Epithelial cell of proximal tubule (primary cell): Measurements from ENCODE around the gene FRMD4B. TPM values are rescaled to one million over a fixed set of nuclear protein-coding genes. Genes with fewer than 3 reads are reported as not detected.

Experiments
- DNase-seq: peaks from one replicate; pipeline ENCODE4 v3.0.0-alpha.2; 2011; ENCODE audit warnings: low read depth
- H3K4me3 ChIP-seq: 2 replicates; pipeline ENCODE4 v1.5.1; 2011; ENCODE audit warnings: low read depth, mild to moderate bottlenecking, low read length
- CTCF ChIP-seq: conservative IDR thresholded peaks from 2 replicates; pipeline ENCODE4 v1.5.1; 2012; ENCODE audit warnings: low read depth, mild to moderate bottlenecking, low read length
- total RNA-seq: library from RNA; depleted of rRNA; stranded (reverse); fragments of >200 nt; gene quantifications from 2 replicates; pipeline ENCODE4 v1.2.3, GENCODE V29; 2015

The FRMD4B gene
- total RNA-seq, 1 donor from 2014 or later, result 21.7 TPM

- H3K4me3 ChIP-seq, result no peak overlapping the region
- no peak for TF ChIP-seq CTCF
- DNase-seq, result no peak
Observed at GRCh38 chr3:69232482-69232881, 153.4 kb downstream of the FRMD4B start.

- DNase-seq, result no peak
- no peak for TF ChIP-seq CTCF
Observed at GRCh38 chr3:69231929-69232440, 153.9 kb downstream of the FRMD4B start.

GRCh38 chr3:69226071-69226470 is 159.8 kb downstream of the FRMD4B start:
- TF ChIP-seq CTCF, result no peak
- DNase-seq, result no peak

More at GRCh38 chr3:69231929-69232440, 153.9 kb downstream of the FRMD4B start:
- no peak overlapping the region for H3K4me3 ChIP-seq

GRCh38 chr3:69219101-69219708 is 166.7 kb downstream of the FRMD4B start:
- no peak for DNase-seq
- no peak overlapping the region for H3K4me3 ChIP-seq

More at GRCh38 chr3:69226071-69226470, 159.8 kb downstream of the FRMD4B start:
- H3K4me3 ChIP-seq, result no peak overlapping the region

GRCh38 chr3:69218079-69218478 is 167.8 kb downstream of the FRMD4B start:
- no peak overlapping the region for H3K4me3 ChIP-seq
- no peak for DNase-seq

More at GRCh38 chr3:69219101-69219708, 166.7 kb downstream of the FRMD4B start:
- no peak for TF ChIP-seq CTCF

GRCh38 chr3:69216981-69217380 is 168.9 kb downstream of the FRMD4B start:
- DNase-seq, result no peak
- no peak overlapping the region for H3K4me3 ChIP-seq
- TF ChIP-seq CTCF, result no peak

More at GRCh38 chr3:69218079-69218478, 167.8 kb downstream of the FRMD4B start:
- no peak for TF ChIP-seq CTCF

- no peak for DNase-seq
- no peak for TF ChIP-seq CTCF
- no peak overlapping the region for H3K4me3 ChIP-seq
Observed at GRCh38 chr3:69214241-69214640, 171.6 kb downstream of the FRMD4B start.
